GM21529 (cell line): ENCODE results near the gene STX16.
"Not testable (repeated sequence)": the region's sequence is repeated elsewhere in the genome, so short reads cannot be mapped to it uniquely, and the experiment has no call there.

Experiments used
- ATAC-seq: cut with Tn5 transposase; IDR thresholded peaks from one replicate; pipeline ENCODE4 v1.9.1; 2021; ENCODE audit not compliant: unreplicated experiment

STX16 gene

DNA sequence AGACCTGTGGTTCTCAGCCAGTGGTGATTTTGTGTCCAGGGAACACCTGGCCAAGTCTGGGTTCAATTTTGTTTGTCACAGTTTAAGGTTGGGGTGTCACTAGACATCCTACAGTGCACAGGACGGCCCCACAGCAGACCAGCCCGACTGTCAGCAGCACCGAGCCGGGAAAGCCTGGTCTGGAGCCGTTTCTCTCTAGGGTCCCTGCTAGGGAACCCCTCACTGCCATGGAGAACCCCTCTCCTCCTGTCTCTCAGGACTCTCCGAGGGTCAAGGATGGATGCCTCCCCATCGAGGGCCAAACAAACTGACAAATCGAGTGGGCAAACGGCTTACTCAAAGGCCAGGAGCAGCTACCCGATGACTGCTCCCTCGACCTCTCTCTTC, 15.8 kb upstream of the STX16 start:
- no peak for ATAC-seq

- no peak for ATAC-seq
Measured at GRCh38 chr20:58636396-58636982, 14.6 kb upstream of the STX16 start.

DNA sequence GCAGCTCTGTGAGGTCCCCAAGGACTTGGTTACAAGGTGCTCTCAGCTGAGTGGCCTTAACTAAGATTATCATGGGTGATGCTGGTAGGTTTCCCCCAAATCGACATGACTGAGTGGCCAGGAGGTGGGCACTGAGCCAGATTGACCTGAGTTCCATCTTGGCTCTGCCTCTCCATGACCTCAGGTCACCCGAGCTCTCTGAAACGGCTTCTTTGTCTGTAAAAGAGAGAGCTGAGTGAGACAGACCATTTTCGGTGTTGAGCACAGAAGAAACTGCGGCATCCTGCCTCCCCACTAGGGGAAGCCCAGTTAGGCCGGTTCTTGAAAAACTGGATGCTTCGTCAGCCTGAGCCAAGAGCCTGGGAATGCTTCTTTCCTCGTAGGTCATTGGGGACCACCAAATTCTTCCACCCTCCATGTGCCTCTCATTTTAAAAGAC, 14.1 kb upstream of the STX16 start:
- ATAC-seq = no peak

GRCh38 chr20:58637466-58638213, 13.4 kb upstream of the STX16 start:
- ATAC-seq = no peak

DNA sequence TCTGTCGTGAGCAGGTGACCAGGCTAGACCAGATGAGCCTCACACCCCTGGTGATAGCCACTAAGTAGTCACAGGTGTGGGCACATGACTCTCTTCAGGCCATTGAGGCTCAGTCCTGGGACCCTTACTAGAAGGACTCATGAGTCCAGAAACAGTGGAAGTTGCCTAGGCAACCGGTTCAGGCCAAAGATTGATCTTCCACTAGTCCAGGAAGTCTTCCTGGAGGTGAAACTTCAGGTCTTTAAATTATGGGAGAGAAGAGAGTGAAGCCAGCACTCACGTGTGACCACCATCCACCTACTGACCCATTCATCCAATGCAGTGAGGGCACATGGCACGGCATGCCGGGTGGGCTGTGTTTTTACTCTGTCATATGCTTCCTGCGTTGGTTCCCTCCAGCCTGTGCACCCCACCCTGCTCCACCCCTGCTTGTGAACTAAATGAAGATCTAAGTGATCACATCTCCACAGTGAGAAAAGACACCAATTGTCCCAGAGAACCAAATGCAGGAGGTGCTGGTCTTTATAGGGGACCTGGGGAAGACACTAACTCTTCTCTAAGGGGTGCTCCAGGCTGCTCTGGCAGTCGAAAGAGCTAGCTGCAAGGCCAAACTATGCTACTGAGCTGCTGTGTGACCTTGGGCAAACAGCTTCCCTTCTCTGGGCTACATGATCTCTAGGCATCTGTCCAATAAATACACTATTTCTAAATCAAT, 12.5 kb upstream of the STX16 start:
- ATAC-seq = no peak

DNA sequence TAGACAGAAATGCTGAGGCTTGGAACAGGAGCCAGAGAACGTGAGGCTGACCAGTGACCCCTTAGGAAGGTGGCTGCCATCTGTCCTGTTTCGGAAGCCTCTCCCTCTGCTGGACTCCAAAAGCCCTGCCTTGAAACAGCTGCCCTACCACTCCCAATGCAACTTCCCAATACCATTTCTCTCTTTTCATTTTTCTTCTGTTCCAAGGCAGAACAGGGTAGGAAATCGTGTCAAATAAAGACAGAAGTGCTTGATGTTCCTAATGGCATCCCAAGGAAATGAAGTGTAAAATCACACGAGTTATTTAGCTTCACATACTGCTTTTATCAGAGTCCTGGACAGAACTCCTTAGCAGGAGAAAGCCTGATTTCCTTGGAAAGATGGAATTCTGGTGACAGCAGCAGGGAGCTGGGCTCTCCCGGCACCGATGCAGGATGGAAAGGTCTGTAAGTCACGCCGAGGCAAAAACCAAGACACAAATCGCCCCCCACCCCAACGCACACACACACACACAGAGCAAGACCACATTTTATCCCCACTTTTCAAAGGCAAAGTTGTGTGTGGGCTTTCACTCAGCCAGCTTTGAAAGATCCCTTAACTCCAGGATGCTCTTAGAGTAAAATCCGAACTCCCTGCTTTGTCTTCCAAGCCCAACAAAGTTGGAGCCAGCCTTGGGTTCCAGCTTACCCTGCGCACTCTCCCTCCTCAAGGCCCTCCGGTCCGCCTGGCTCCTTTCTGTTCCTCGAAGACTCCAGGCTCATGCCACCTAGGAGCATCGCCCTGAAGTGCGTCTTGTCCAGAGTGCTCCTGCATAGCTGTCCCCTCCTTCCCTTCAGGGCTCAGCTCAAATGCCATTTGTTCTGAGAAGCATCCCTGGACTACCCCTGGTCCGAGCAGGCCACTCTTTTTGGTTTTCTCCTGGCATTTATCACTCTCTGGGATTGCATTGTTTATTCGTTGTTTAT, 11.6 kb upstream of the STX16 start:
- ATAC-seq = no peak

- ATAC-seq = no peak
Measured at GRCh38 chr20:58640446-58640845, 10.6 kb upstream of the STX16 start.

DNA sequence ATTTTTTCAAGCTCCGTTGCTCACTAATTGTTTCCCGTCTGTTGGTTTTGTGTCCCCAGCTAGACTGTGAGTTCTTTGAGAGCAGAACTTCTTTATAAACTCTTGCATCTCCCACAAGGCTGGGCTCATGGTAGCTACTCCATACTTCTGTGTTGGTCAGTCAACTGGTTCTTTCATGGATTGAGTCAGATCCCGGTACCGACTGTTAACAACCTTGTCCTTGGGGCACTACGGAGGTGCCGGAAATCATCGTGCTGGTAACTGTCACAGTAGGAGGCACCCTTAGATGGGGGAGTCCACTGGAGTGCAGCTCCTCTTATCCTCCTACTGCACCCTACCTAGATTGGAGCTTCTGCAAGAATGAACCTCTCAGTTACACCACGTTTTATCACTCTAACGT, 8.6 kb upstream of the STX16 start:
- ATAC-seq = no peak

GRCh38 chr20:58642896-58643295, 8.2 kb upstream of the STX16 start:
- ATAC-seq = not testable (repeated sequence)

GRCh38 chr20:58645412-58645968, 5.6 kb upstream of the STX16 start:
- no peak for ATAC-seq

DNA sequence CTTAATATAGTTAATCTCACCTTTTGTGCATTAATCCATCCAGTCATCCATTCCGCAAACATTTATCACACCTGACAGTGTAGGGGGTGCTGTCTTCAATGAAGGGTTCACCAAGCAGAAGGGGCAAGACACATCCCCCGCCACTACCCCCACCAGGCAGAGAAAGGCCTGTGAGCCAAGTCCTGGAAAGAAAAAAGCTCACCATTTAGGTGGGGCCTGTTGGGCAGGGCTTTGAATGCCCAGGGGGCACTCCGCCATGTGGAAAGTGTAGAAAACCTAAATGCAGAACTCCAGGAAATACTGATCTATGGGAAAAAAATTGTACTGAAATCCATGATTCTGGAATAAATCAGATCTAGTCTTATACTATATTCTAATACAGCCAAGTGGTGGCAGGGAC, 4.8 kb upstream of the STX16 start:
- ATAC-seq = no peak

- ATAC-seq = no peak
Measured at GRCh38 chr20:58646703-58647102, 4.4 kb upstream of the STX16 start.

GRCh38 chr20:58647162-58647795, 3.8 kb upstream of the STX16 start:
- ATAC-seq = no peak

DNA sequence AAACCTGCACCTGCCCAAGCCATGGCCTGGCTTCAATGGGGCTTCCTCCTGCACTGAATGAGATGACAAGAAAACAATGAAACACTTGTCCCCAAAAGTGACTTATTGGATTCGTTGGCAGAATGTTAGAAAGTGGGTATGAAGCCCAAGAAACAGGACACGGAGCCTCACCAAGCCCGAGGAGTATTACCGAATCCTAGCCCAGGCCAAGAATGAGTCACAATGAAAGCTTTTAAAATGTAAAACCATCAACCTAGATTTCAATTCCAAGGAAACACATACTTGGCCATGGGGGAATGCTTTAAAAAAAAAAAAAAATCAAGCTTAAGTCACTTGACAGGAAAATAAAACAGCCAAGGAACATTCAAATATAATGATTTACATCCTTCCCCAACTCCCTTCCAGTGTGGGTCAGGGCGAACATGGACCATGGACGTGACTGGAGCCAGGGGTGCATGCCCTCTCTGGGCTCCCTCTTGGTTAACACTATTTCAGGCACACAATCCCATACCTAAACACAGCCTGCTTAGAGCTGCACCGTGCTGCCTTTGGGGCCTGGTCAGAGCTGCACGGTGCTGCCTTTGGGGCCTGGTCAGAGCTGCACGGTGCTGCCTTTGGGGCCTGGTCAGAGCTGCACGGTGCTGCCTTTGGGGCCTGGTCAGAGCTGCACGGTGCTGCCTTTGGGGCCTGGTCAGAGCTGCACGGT, 3.1 kb upstream of the STX16 start:
- ATAC-seq = no peak

GRCh38 chr20:58648502-58648825, 2.6 kb upstream of the STX16 start:
- ATAC-seq = not testable (repeated sequence)

DNA sequence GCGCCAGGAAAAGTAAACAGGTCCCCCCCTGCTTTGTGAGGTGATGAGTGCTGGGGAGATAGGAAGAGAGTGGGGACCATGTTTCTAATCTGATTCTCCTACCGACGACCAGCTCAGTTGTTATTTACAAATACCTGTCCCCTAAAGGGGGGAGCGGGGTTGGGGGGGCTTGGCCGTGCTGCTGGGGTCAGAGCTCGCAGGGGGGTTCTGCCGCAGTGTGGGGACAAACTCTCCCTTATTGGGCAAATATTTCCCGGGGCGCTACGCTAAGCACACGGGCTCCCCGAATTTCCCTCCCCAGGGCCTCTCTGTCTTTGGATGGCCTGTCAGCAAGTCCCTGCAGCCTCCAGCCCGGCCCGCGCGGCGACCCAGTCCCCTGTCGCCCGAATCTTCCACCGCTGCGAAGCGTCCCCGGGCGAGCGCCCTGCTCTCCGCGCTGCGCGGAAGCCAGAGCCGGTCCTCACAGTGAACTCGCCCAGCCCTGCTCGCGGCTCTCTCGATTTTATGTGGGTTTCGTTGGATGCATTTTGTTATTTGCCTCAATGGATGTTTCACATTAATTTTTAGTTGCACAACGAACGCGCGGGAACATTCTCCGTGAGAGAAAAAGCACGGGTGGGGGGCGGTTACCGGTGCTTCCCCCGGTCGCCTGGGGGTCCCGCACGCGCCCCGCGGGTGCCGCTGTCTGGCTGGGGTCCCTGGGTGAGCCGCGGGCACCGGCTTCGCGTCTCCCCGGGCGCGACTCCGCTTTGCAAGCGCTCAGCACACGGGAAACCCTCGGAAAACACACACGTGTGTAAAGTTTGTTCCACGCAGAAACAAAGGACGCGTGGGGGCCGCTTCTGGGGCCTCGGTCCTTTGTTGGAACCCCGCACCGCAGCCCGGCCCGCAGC, 1.5 kb upstream of the STX16 start:
- no peak for ATAC-seq

DNA sequence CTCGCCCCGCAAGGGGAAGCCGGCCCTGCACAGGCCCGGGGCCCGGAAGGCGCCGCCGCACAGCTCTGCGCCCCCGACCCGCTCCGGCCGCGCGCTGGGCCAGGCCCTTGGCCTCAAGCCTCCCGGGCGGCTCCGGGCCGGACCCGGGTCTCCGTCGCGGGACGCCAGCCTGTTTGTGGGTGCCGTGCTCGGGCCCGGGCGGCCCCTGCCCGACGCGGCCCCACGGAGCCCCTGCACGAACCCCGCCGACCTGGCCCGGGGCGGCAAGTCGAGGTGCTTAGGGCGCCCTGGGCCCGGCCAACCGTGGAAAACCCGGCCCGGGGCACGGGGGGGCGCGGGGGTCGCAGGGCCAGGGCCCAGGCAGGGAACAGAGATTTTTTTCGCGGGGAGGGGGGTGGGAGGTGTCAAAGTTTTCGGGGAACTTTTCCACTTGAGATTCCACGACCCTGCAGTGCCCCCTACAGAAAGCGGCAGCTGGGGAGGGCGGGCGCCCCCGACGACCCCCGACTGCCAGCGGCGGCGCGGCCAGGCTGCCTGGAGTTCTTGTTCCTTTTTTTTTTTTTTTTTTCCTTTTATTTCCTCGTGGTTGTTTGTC, 805 bp upstream of the STX16 start:
- peak; percentile 14 for ATAC-seq

DNA sequence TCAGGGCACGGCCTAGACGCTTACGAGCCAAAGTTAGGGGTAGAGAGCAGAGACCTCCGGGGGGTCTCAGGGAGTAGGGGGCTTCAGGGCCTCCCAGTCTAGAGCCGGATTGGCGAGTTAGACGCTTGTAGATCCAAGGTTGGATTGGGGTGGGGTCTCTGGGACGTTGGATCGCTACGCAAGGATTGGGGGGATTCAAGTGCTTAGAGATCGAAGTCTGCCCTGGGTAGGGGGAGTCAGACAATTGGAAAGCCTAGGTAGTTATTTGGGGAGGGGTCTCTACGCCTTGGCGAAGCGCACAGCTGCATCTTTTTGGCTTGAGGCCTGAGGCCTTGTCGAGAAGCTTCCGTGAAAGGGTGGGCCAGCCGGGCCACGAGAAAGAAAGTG, 469 bp downstream of the STX16 start:
- ATAC-seq = no peak
